Peyer's patch (tissue), 4 donors: Measurements from ENCODE around the gene RBMS1.

ENCODE experiments used
- POLR2A ChIP-seq, 2 donors: fragments of 450-650 bp; IDR thresholded peaks; one replicate each; pipeline ENCODE4 v1.5.1; 2017; ENCODE audit warnings: antibody characterized with exemption in 2 of 2, mild to moderate bottlenecking in 2 of 2, moderate library complexity in 2 of 2
- TF ChIP-seq, protein P1 (sequence below), 6 experiments: fragments of 450-650 bp in 4 of 6; fragments of 200-600 bp in 2 of 6; sonication (generic) in 1 of 6; IDR thresholded peaks; one replicate each; pipeline ENCODE4 v1.5.1; 2017 to 2019; ENCODE audit warnings: antibody characterized with exemption in 6 of 6, mild to moderate bottlenecking in 3 of 6, moderate library complexity in 1 of 6

DNA sequence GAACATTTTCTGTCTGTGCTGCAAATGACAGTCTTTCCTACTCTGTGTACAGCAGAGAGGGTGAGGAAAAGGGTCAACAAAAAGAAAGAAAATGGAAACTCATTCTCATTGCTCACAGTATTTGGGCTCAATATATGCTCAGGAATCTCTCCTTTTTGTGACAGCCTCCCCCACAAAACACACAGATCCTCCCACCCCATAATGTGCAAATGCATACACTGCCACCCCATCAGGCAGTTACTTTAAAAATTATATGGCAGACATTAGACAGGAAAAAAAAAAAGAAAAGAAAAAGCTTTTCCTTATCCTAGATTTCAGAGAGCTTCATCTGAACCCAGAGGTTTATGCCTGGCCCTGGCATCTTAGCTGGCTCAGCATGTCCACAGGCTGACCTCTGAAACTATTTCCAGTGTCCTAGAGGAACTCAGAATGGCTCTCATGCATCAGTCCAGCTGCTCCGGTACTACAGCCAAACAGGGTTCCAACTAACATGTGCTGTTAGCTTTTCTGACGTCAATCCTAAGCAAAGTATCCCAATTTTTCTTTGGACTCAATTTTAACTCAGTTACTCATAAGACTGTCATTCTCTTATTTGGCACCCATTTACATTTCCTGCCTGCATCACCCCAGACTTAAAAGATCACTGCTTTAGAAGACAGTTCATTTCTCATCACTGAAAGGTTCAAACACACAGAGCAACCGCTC lies 105.9 kb downstream of the RBMS1 start:
- TF ChIP-seq, protein P1, sequence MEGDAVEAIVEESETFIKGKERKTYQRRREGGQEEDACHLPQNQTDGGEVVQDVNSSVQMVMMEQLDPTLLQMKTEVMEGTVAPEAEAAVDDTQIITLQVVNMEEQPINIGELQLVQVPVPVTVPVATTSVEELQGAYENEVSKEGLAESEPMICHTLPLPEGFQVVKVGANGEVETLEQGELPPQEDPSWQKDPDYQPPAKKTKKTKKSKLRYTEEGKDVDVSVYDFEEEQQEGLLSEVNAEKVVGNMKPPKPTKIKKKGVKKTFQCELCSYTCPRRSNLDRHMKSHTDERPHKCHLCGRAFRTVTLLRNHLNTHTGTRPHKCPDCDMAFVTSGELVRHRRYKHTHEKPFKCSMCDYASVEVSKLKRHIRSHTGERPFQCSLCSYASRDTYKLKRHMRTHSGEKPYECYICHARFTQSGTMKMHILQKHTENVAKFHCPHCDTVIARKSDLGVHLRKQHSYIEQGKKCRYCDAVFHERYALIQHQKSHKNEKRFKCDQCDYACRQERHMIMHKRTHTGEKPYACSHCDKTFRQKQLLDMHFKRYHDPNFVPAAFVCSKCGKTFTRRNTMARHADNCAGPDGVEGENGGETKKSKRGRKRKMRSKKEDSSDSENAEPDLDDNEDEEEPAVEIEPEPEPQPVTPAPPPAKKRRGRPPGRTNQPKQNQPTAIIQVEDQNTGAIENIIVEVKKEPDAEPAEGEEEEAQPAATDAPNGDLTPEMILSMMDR (IDR thresholded peaks at IDR 0.05): no peak
- no peak for TF ChIP-seq POLR2A (IDR thresholded peaks at IDR 0.05)
